ENCODE measurements around the gene ANK3. TPM values are rescaled to one million over a fixed set of nuclear protein-coding genes. Genes with fewer than 3 reads are reported as not detected.

The ANK3 gene
- total and polyA plus RNA-seq, 2 experiments from 2014 or later, result 46.5 to 85.2 TPM

GRCh38 chr10:60016794-60017193 is 372.9 kb downstream of the ANK3 start:
- peaks cover 18% of the 10 kb centered on the region for H3K9me3 Mint-ChIP-seq
- no peak for ATAC-seq

More at GRCh38 chr10:60016794-60017193, 372.9 kb downstream of the ANK3 start:
- H3K36me3 Mint-ChIP-seq (ENCODE audit: low read depth), result peaks cover 10% of the 10 kb centered on the region
- no peaks in the 10 kb centered on the region for H3K4me1 Mint-ChIP-seq
- H3K4me1 ChIP-seq (ENCODE audit: insufficient read depth), result no peaks in the 10 kb centered on the region
- TF ChIP-seq, protein P1, sequence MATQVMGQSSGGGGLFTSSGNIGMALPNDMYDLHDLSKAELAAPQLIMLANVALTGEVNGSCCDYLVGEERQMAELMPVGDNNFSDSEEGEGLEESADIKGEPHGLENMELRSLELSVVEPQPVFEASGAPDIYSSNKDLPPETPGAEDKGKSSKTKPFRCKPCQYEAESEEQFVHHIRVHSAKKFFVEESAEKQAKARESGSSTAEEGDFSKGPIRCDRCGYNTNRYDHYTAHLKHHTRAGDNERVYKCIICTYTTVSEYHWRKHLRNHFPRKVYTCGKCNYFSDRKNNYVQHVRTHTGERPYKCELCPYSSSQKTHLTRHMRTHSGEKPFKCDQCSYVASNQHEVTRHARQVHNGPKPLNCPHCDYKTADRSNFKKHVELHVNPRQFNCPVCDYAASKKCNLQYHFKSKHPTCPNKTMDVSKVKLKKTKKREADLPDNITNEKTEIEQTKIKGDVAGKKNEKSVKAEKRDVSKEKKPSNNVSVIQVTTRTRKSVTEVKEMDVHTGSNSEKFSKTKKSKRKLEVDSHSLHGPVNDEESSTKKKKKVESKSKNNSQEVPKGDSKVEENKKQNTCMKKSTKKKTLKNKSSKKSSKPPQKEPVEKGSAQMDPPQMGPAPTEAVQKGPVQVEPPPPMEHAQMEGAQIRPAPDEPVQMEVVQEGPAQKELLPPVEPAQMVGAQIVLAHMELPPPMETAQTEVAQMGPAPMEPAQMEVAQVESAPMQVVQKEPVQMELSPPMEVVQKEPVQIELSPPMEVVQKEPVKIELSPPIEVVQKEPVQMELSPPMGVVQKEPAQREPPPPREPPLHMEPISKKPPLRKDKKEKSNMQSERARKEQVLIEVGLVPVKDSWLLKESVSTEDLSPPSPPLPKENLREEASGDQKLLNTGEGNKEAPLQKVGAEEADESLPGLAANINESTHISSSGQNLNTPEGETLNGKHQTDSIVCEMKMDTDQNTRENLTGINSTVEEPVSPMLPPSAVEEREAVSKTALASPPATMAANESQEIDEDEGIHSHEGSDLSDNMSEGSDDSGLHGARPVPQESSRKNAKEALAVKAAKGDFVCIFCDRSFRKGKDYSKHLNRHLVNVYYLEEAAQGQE (IDR thresholded peaks at IDR 0.05; ENCODE audit: unreplicated experiment), result no peak
- no peak for TF ChIP-seq STAT1 (IDR thresholded peaks at IDR 0.05; ENCODE audit: unreplicated experiment)
- no peak for TF ChIP-seq ZNF462 (CRISPR knock-in tag; IDR thresholded peaks at IDR 0.05)
- TF ChIP-seq POLR2AphosphoS5 (IDR thresholded peaks at IDR 0.05; ENCODE audit: low read depth), result no peak
- no peak for TF ChIP-seq ETS1 (IDR thresholded peaks at IDR 0.05)
- no peak for TF ChIP-seq EZH2 (IDR thresholded peaks at IDR 0.05; ENCODE audit: low read depth, unreplicated experiment)
- no peak for TF ChIP-seq EZH2phosphoT487 (IDR thresholded peaks at IDR 0.05; ENCODE audit: unreplicated experiment)
- no peak for TF ChIP-seq JUNB (IDR thresholded peaks at IDR 0.05; ENCODE audit: unreplicated experiment)
- no peak for TF ChIP-seq ZNF114 (CRISPR knock-in tag; IDR thresholded peaks at IDR 0.05)
- no peak for TF ChIP-seq CREB1 (CRISPR knock-in tag; IDR thresholded peaks at IDR 0.05; ENCODE audit: low read depth)
- no peak for TF ChIP-seq NANOG (IDR thresholded peaks at IDR 0.05; ENCODE audit: borderline replicate concordance)
- TF ChIP-seq, protein P2, sequence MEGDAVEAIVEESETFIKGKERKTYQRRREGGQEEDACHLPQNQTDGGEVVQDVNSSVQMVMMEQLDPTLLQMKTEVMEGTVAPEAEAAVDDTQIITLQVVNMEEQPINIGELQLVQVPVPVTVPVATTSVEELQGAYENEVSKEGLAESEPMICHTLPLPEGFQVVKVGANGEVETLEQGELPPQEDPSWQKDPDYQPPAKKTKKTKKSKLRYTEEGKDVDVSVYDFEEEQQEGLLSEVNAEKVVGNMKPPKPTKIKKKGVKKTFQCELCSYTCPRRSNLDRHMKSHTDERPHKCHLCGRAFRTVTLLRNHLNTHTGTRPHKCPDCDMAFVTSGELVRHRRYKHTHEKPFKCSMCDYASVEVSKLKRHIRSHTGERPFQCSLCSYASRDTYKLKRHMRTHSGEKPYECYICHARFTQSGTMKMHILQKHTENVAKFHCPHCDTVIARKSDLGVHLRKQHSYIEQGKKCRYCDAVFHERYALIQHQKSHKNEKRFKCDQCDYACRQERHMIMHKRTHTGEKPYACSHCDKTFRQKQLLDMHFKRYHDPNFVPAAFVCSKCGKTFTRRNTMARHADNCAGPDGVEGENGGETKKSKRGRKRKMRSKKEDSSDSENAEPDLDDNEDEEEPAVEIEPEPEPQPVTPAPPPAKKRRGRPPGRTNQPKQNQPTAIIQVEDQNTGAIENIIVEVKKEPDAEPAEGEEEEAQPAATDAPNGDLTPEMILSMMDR (conservative IDR thresholded peaks at IDR 0.05; ENCODE audit: low read depth in 2 of 2), result no peak
- TF ChIP-seq ZNF331 (CRISPR knock-in tag; IDR thresholded peaks at IDR 0.05; ENCODE audit: low read depth), result no peak
- DNase-seq (ENCODE audit: low spot score), result no peak
- H4K20me1 ChIP-seq (replicated peaks; ENCODE audit: insufficient read depth), result no peaks in the 10 kb centered on the region
- H2AFZ ChIP-seq, result no peak overlapping the region
- no peak overlapping the region for H3K4me3 ChIP-seq
- H3K79me2 ChIP-seq (replicated peaks; ENCODE audit: insufficient read depth), result no peaks in the 10 kb centered on the region
- no peak overlapping the region for H3K4me3 Mint-ChIP-seq
- H3K4me2 ChIP-seq, result no peak overlapping the region
- no peaks in the 10 kb centered on the region for H3F3A ChIP-seq (replicated peaks; ENCODE audit: low read depth)
- H3K9me2 ChIP-seq (ENCODE audit: insufficient read depth), result peaks cover 10% of the 10 kb centered on the region; the same call in 1 of the 2 replicates
- no peak overlapping the region for H3K27ac Mint-ChIP-seq
- peaks cover 3% of the 10 kb centered on the region for H3K27me3 Mint-ChIP-seq (ENCODE audit: insufficient read depth, low read depth, poor library complexity)
- no peak overlapping the region for H3K27ac ChIP-seq (ENCODE audit: low read depth)
- no peaks in the 10 kb centered on the region for H3K27me3 ChIP-seq (ENCODE audit: insufficient read depth)
- H3K36me3 ChIP-seq (ENCODE audit: insufficient read depth), result no peaks in the 10 kb centered on the region; the same call in none of the 2 replicates

Measured in GM23338 (cell line).